HEK293T (cell line): ENCODE data around the gene MGLL.

Experiments used
- ARNT ChIP-seq: fragments of 450-650 bp; IDR thresholded peaks from 2 replicates; pipeline ENCODE4 v1.6.1; 2017; ENCODE audit warnings: mild to moderate bottlenecking
- BHLHE40 ChIP-seq: fragments of 450-650 bp; IDR thresholded peaks from 2 replicates; pipeline ENCODE4 v1.6.1; 2016; ENCODE audit warnings: mild to moderate bottlenecking, moderate library complexity, borderline replicate concordance
- CTBP1 ChIP-seq: fragments of 450-650 bp; IDR thresholded peaks from 2 replicates; pipeline ENCODE4 v1.6.1; 2016; ENCODE audit warnings: borderline replicate concordance
- ELF4 ChIP-seq: fragments of 450-650 bp; IDR thresholded peaks from 2 replicates; pipeline ENCODE4 v1.6.1; 2017; ENCODE audit warnings: antibody characterized with exemption
- FOXM1 ChIP-seq: fragments of 450-650 bp; IDR thresholded peaks from 2 replicates; pipeline ENCODE4 v1.6.1; 2017; ENCODE audit warnings: mild to moderate bottlenecking, borderline replicate concordance
- HDGF ChIP-seq: fragments of 450-650 bp; IDR thresholded peaks from 2 replicates; pipeline ENCODE4 v1.6.1; 2017; ENCODE audit warnings: antibody characterized with exemption, borderline replicate concordance
- L3MBTL2 ChIP-seq: fragments of 450-650 bp; conservative IDR thresholded peaks from 2 replicates; pipeline ENCODE4 v1.6.1; 2016; ENCODE audit warnings: mild to moderate bottlenecking
- SP1 ChIP-seq: fragments of 450-650 bp; IDR thresholded peaks from 2 replicates; pipeline ENCODE4 v1.6.1; 2017
- SUZ12 ChIP-seq: fragments of 450-650 bp; IDR thresholded peaks from 2 replicates; pipeline ENCODE4 v1.6.1; 2016; ENCODE audit warnings: mild to moderate bottlenecking
- TARDBP ChIP-seq: fragments of 450-650 bp; IDR thresholded peaks from 2 replicates; pipeline ENCODE4 v1.6.1; 2016

- no peak for TF ChIP-seq TARDBP
- TF ChIP-seq CTBP1, result no peak
- no peak for TF ChIP-seq SP1
- no peak for TF ChIP-seq FOXM1
- no peak for TF ChIP-seq ARNT
- TF ChIP-seq HDGF, result no peak
- no peak for TF ChIP-seq SUZ12
- TF ChIP-seq BHLHE40, result no peak
- TF ChIP-seq ELF4, result no peak
- TF ChIP-seq L3MBTL2, result no peak
These were observed 88.5 kb downstream of the MGLL start for GRCh38 chr3:127733781-127734180.
